Endothelial cell of hepatic sinusoid (primary cell): ENCODE data around the gene SLTM.
"Not testable (repeated sequence)": the region's sequence is repeated elsewhere in the genome, so short reads cannot be mapped to it uniquely, and the experiment has no call there.

Experiments
- in situ Hi-C: cut with HindIII; loops from 2 replicates; pipeline ENCODE4 v1.10.0; 2017; ENCODE audit warnings: low sequenced_read_pairs

Gene SLTM

DNA sequence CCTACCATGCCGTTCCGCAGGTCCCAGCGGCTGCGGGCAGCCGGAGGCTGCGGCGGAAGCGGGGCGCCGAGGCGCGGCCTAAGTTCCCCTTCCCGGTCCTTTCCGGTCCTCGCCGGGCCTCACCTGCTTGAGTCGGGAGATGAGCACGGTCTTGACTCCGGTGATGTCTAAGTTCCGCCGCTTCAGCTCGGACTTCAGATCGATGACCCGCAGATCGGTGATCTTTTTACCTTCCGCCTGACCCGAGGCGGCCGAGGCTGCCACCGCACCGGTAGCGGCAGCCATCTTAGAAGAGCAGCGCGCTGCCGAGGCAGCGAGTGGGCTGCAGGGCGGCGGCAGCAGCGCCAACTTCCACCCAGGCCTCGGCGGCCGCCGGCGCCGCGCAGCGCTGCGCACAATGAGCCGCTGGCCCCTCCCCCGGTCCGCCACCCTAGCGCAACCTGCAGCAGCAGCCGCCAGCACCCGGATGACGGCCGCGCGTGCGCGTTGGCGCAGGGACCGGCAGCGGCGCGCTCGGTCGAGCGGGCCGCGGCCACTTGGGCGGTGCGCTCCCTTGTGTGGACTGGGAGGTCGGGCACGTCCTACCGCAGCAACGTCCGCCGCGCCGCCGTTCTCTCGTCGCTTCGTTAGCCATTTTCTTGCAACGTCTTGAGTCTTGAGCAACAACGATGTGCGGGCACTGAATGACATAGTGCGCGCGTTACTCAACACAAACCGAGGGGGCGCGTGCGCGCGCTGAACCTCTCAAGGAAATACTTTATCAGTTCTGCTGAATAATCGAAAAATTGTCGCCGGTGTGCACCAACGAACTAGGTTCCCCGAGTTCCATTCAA is at the start of gene SLTM:
Gene SLTM, minus strand, starts transcription at position 399 of the 833 bp plus-strand sequence. Its CDS starts 114 bp downstream, at position 285.
- in situ Hi-C loops: no loop called here

DNA sequence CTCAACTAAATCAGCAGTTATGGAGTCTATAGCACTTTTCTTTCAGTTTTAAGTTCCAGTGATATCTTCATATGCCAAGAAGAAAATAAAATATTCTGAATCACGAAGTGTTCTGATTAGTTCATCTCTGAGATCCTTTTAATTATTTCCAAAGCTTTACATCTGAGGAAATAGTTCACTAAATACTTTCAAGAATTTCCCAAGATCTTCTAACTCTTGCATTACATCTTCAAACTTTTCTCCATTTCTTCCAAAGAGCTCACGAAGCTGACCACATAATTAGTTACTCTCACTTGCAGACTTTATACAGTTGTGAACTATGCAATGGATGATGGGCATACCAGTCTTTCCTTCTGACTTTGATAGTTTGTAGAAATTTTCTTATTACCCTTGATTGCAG is 49.8 kb upstream of the SLTM start:
- in situ Hi-C loops: loop anchor here (25.0 kb wide), 1 partner anchor 529 kb away; no protein-coding TSS in a partner anchor

DNA sequence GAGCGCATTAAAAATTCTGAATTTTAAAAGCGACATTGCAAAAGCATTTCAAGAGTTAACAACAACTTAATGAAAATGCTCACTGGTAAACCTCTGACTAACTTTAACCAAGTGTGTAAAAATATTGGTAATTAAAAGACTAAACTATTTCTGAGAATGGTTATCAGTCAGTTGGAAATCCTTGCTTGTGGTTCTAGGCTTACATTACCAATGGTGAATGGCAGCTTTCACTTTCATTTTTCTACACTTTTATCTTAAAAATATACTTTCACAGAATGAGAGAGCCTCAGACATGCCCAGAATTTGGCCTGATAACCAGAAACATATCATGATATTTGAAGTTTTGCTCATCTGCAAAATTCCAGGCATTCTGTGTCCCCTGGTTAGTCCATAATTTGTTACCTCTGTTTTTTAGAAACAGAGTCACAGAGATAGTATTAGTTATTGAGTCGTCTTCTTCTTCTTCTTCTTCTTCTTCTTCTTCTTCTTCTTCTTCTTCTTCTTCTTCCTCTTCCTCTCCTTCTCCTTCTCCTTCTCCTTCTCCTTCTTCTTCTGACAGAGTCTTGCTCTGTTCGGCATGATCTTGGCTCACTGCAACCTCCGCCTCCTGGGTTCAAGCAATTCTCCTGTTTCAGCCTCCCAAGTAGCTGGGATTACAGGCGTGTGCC is 48.5 kb upstream of the SLTM start:
- in situ Hi-C loops: loop anchor here (25.0 kb wide), 1 partner anchor 530 kb away; no protein-coding TSS in a partner anchor

DNA sequence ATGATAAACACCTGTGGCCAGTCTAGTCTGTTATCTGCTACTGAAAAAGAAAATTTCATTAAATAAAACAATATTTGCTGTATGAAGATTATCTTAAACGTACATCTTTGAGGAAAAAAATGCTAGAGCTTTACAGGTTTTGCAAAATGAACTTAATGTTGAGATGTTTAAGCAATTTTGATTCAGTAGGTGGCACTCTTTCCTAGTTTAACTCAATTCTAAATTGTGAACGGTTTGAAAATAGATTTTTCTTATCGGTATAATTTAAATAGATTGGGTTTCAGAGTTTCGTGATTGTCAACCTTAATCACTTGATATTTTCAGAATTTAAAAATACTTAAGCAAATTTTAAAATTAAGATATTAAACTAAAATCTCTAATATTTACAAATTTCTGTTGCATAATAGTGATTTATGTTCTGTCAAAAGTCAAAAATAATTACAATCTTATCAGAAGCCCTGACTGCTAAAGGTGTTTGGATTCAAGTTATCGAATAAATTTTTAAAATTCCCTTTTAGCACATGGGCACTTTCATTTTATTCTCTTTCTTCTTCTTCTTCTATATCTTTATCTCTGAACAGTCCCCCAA is 47.0 kb upstream of the SLTM start:
- in situ Hi-C loops: loop anchor here (25.0 kb wide), 1 partner anchor 532 kb away; no protein-coding TSS in a partner anchor

DNA sequence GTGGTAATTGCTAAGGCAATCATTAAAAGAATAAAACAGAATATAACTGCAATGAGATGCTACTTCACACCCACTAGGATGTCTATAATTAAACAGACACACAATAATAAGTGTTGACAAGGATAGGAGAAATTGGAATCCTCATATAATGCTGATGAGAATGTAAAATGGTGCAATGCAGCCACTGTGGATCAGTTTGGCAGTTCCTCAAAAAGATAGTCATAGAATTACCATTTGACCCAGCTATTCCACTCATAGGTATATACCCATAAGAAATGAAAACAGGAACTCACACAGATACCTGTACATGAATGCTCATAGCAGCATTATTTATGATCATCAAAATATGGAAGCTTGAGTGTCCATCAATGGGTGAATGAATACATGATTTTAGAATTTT is 44.4 kb upstream of the SLTM start:
- in situ Hi-C loops: loop anchor here (25.0 kb wide), 1 partner anchor 534 kb away; no protein-coding TSS in a partner anchor

DNA sequence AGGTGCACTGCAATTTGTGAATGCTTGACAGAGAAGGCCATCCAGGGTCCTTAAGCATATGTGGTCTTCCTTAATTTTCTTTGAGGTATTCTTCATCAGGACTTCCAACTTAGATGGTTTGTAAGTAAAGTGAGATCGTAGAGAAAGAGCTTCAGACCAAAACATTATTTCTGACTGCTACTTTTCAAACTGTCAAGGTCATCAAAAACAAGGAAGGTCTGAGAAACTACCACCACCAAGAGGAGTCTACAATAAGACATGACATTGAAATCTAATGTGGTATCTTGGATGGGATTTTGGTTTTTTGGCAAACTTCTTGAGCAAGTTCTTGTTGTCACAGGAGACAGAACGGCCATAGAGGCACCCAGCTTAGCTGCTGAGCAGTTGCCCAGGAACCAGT is 34.0 kb upstream of the SLTM start:
- in situ Hi-C loops: no loop called here

DNA sequence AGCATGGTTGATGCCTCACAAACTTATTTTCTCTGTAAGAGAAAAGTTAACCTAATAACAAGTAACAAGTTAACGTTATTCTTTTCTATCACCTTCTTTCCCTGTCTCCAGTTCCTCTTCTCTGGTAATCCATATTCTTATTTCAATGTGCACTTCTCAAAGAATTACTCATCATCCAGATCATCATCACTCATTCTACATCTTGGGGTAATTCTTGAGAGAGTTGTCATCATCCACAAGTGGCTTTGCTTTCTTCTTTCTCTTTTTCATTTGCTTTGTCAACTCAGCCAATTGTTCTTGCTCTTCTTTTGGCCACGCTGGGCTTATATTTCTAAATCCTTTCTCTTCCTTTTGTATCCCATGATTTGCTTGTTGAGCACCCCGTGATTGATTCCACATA is 33.2 kb upstream of the SLTM start:
- in situ Hi-C loops: no loop called here

DNA sequence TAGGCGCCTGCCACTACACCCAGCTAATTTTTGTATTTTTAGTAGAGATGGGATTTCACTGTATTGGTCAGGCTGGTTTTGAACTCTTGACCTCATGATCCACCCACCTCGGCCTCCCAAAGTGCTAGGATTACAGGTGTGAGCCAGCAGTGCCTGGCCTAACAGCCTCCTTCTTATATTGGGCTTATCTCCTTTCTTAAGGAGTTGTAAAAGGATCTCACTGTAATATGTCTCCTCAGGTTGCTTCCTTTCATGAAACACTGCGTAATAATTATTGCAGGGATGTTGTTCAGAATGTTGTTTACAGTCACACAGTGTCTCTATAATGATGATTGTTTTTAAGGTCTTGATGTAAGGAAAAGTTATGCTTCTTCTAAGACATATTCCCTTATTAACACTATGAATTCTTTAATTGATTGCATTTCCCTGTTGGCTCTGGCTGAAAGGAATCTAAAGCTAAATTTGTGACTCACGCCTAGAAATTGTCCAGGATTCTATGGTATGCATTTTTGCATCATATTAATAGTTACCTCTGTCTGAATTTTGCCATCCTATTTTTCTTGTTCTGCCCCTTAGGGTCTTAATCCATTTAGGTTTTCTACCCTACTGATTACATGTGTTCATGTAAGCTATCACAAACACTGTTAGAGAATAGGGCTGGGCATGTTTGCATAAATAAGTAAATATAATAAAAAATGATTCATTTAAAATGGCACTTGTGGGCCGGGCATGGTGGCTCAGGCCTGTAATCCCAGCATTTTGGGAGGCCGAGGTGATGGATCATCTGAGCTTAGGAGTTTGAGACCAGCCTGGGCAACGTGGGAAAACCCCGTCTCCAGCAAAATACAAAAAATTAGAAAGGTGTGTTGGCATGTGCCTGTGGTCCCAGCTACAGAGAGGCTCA is 29.4 kb upstream of the SLTM start:
- in situ Hi-C loops: no loop called here

DNA sequence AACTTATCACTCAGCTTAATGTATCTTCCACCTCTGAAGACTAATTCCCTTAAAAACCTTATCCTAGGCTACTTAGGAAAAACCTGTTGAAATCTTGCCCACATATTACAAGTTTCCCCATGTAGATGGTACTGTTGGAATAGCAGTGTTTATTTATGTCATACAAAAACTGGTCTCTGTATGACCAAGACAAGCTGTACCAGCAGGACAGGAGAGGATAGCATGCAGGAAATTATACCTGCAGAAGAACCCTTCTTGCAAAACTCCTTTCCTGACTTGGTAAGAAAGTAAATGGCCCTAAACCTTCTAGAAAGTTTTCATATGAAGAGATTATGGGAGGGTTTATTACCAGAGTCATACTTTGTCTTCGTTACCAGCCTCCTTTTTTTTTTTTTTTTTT is 28.7 kb upstream of the SLTM start:
- in situ Hi-C loops: no loop called here

DNA sequence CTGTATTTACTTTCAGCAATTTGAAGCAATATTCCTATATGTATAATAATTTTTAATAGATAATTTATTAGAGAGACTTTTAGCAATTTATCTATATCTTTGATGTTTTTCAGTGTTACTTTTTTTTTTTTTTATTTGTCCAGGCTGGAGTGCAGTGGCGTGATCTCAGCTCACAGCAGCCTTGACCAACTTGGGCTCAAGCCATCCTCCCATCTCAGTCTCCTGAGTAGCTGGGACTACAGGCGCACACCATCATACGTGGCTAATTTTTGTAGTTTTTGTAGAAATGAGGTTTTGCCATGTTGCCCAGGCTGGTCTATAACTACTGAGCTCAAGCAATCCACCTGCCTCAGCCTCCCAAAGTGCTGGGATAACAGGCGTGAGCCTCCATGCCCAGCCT is 25.3 kb upstream of the SLTM start:
- in situ Hi-C loops: no loop called here

DNA sequence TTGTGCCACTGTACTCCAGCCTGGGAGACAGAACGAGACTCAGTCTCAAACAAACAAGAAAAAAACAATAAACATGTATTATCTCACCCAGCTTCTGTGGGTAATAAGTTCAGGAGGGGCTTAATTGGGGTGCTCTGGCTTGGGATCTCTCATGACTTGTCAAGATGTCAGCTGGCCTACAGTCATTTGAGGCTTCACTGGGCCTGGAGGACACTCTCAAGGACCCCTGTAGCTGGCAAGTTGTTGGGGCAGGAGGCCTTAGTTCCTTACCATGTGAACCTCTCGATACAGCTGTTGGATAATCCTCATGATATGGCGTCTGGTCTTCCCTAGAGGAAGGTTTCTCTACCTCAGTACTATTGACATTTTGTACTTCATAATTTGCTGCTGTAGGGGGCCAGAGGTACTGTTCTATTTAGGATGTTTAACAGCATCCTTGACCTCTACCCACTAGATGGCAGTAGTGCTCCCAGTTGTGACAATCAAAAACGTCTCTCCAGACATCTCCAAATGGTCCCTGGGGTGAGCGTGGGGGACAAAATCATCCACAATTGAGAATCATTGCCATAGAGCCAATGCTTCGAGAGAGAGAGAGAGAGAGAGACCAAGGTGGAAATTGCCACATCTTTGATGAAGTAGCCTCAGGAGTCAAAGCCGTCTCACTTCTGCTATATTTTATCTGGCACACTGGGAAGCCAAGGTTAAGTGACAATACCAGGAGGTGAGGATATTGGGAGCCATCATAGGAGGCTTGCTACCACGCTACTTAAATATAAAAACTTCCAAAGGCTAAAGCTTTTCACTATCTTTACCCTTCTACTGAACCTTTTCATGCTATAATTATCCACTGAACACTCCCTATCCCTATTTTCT is 23.9 kb upstream of the SLTM start:
- in situ Hi-C loops: no loop called here

DNA sequence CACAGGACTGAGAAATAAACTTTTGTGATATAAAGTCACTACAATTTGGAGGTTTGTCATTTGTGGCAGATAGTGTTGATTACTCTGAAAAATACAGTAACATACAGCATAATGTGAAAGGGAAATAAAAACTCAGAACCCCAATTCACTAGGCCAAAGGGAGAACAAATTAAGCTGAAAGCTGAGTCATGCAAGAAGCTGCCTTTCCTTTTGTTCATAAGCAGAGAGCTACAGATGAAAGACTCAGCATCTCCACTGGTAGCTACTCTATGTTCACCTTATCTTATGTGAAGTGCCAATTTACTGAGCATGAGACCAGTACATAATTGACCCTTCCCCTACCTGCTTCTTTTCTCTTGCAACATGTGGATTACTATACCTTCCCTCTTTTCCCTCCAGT is 19.3 kb upstream of the SLTM start:
- in situ Hi-C loops: no loop called here

DNA sequence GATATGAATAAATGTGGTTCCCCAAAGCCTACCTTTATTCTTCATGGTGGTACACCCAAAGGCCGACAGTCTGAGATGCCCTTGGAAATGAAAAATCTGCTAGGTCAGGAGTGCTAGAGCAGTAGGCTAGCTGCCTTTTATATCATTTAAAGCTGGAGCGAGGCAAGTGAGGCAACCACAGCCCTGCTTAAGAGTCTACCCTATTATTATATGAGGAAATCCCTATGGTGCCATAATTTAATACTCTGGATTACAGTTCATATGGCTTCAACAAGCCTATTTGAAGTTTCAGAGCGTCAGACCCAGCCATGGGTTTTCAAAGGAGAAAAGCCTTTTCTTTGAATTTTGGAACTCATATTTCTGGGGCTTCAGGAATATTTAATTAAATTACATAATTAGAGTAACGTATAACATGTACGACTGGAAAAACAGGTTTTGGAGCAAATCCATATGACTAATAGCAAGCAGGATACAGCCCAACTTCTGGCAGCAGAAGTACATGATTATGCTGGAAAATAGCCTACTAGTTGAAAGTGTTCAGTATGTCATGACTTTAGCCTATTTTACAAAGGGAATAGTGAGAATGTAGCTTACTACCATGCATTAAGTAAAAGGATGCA is 18.0 kb upstream of the SLTM start:
- in situ Hi-C loops: no loop called here

DNA sequence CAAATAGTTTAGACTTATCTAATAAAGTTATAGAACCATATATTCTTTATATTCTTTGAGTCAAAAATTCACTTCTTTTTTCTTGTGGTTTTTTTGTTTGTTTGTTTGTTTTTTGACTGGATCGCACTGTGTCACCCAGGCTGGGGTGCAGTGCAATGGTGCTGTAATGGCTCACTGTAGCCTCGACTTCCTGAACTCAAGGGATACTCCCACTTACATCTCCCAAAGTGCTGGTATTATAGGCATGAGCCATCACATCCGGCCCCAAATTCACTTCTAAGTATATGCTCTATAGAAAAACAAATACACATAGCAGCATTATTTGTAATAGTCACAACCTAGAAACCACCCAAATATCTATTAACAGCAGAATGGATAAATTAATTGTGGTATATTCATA is 13.7 kb upstream of the SLTM start:
- in situ Hi-C loops: no loop called here

DNA sequence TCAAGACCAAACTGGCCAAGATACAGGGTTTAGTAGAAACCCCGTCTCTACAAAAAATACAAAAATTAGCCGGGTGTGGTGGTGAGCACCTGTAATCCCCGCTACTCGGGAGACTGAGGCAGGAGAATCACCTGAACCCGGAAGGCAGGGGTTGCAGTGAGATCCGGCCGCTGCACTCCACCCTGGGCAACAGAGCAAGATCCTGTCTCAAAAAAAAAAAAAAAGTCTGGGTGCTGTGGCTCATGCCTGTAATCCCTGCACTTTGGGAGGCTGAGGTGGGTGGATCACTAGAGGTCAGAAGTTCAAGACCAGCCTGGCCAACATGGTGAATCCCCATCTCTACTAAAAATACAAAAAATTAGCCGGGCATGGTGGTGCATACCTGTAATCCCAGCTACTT is 1.5 kb upstream of the SLTM start:
- in situ Hi-C loops: not testable (repeated sequence)

DNA sequence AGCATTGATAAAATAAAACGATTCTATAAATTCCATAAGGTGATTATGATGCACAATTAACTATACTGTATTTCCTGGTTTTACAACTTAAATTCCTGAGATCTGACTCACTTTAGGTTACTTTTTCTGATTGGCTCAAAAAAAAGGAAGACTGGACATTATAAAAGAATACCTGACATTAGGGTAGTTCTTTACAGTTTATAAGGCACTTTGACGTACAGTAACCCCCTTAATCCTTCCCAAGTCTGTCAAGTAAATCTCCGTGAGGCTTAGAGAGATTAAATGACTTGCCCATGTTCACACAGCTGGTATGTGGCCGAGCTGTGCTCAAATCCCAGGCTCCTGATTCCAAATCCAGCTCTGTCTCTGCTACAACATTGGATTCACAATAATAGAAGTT is 1.0 kb upstream of the SLTM start:
- in situ Hi-C loops: no loop called here

DNA sequence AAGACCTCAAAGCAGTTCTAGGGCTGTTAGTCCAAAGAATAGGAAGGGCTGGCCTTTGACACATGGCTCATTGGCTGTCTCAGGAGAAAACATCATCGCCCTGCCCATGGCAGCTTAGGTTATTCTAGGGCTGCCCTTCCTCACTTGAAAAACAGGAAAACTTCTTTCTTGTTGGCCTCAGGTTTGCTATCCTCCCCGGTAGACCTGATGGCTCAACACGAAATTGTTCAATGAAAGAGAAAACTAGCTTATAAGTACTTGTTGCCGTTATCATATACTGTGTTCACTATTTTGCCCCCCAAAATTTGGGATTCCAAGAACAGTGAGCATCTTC is 602 bp upstream of the SLTM start:
- in situ Hi-C loops: no loop called here

DNA sequence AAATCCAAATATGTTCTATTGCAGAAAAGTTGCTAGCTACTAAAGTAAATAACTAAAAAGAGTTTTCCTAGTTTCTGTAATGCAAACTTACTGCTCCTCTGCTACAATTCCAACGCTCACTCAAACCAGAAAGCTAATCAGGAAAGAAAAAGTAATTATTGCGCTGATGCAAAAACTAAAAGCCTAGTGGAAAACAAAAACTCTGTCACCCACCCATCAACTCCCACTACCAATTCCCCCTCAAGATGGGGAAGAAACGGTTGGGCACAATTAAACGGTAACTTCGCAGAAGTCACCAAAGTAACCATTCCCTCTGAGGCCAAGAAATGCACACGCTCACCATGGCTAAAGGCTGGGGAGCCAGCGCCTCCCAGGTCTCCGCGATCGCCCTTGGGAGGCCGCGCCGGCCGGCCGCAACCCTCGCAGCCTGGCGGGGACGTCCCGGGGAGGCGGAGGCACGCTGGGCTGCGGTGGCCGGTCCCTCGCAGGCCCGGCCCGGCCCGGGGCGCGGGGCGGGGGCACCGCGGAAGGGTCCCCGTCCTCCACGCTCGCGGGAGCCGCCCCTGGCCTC is 684 bp downstream of the SLTM start:
- in situ Hi-C loops: no loop called here

DNA sequence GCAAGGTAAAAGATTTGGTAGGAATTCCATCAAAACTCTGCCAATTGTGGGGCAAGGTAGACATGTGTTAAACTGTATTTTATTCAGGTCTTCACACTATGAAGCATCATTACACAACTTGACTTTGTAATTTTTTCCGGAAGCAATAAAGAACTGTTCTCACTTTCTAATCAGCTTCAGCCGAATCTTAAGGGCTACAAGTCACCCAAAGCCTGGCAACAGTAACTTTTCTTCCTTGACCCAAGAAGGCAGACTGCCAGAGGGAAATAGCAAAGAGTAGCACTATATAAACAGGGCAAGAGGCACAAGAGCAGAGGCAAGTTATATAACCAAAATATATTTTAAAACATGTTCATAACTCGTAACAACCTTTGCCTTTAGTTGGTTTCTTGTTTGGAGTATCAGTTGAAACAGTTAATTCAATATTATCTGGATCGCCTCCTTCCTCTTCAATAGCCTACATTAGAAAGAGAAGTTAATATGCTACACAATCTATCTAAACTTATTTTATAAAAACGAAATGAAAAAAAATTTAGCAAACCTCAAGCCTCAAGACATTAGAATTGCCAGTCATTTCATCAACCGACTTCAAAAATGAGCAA is 1.4 kb downstream of the SLTM start:
- in situ Hi-C loops: no loop called here
